HepG2 (cell line): ENCODE data around the gene SMARCAD1. TPM values are rescaled to one million over a fixed set of nuclear protein-coding genes. Genes with fewer than 3 reads are reported as not detected.

Experiments
- ATAC-seq: fragments of 200-7000 bp; cut with Tn5 transposase; 3 replicates; pipeline ENCODE4 v1.9.1; 2020; ENCODE audit warnings: mild to moderate bottlenecking, moderate library complexity
- BruUV-seq: library from RNA; stranded (reverse); fragments of 400-500 nt; replicated peaks from 2 replicates; lab custom pipeline; 2021; lab: Mats Ljungman, UMichigan
- CTCF ChIA-PET: fragments of 300-600 bp; formaldehyde crosslinking; extraction: SDS; loops from one replicate; lab custom pipeline; 2021; ENCODE audit warnings: low total read pairs, inconsistent platforms, low intra/inter-chr PET ratio; lab: Yijun Ruan, JAX
- POLR2A ChIA-PET: fragments of 350-600 bp; sonication (Branson Sonifier 250); formaldehyde crosslinking; loops from one replicate; lab custom pipeline; 2020; ENCODE audit warnings: antibody characterized with exemption, inconsistent platforms; lab: Yijun Ruan, JAX
- DNase-seq: peaks from one replicate; pipeline ENCODE4 v3.0.0-alpha.2; 2015; ENCODE audit warnings: low spot score
- FAIRE-seq: peaks from 3 replicates; lab custom pipeline; 2011; peaks lifted over from hg19 to GRCh38; lab: Jason Lieb, UNC
- H2AFZ ChIP-seq: one replicate; pipeline ENCODE4 v1.6.1; 2011; ENCODE audit warnings: low read length, inconsistent platforms
- H3K27ac ChIP-seq: fragments of 300-600 bp; 3 replicates; pipeline ENCODE4 v1.8.0; 2011; ENCODE audit warnings: mixed run types, mild to moderate bottlenecking, mixed read lengths, low read length, inconsistent platforms; ENCODE audit not compliant: insufficient read depth; ENCODE audit errors: extremely low read length
- H3K27me3 ChIP-seq, 2 experiments: fragments of 200-600 bp in 1 of 2; 2 replicates in 1 of 2; 3 replicates in 1 of 2; pipeline versions ENCODE4 v1.6.0 to v1.8.0; 2011; ENCODE audit warnings: low read length in 2 of 2, mild to moderate bottlenecking in 2 of 2, moderate library complexity in 2 of 2, inconsistent platforms in 1 of 2; ENCODE audit not compliant: insufficient read depth in 2 of 2, control insufficient read depth in 1 of 2
- H3K36me3 ChIP-seq, 2 experiments: fragments of 200-600 bp in 1 of 2; replicated peaks in 1 of 2; 2 replicates in 1 of 2; 3 replicates in 1 of 2; pipeline versions ENCODE4 v1.5.1 to v1.8.0; 2011; ENCODE audit warnings: low read length in 2 of 2, inconsistent platforms in 1 of 2; ENCODE audit not compliant: insufficient read depth in 2 of 2, control insufficient read depth in 1 of 2
- H3K4me1 ChIP-seq: 2 replicates; pipeline ENCODE4 v1.5.1; 2012; ENCODE audit warnings: low read length, inconsistent platforms; ENCODE audit not compliant: insufficient read depth
- H3K4me2 ChIP-seq: 2 replicates; pipeline ENCODE4 v1.6.0; 2011; ENCODE audit warnings: low read depth, low read length, inconsistent platforms
- H3K4me3 ChIP-seq, 3 experiments: fragments of 200-600 bp in 1 of 3; sonication (generic), shearing (Covaris generic) in 1 of 3; replicated peaks in 1 of 3; 2 replicates each; pipeline ENCODE4 v1.5.1; 2011 to 2016; ENCODE audit warnings: low read length in 3 of 3, inconsistent platforms in 2 of 3, low read depth in 2 of 3, mild to moderate bottlenecking in 2 of 3, control low read depth in 1 of 3, mixed read lengths in 1 of 3; ENCODE audit not compliant: insufficient read depth in 1 of 3
- H3K79me2 ChIP-seq: one replicate; pipeline ENCODE4 v1.6.1; 2011; ENCODE audit warnings: low read length, inconsistent platforms; ENCODE audit not compliant: insufficient read depth
- H3K9ac ChIP-seq: 2 replicates; pipeline ENCODE4 v1.6.0; 2011; ENCODE audit warnings: mild to moderate bottlenecking, low read depth, low read length, inconsistent platforms; ENCODE audit not compliant: insufficient read depth
- H3K9me3 ChIP-seq: 2 replicates; pipeline ENCODE4 v1.5.1; 2012; ENCODE audit warnings: mild to moderate bottlenecking, low read length
- H4K20me1 ChIP-seq: 2 replicates; pipeline ENCODE4 v1.6.0; 2011; ENCODE audit warnings: inconsistent platforms, mild to moderate bottlenecking, low read length, moderate library complexity; ENCODE audit not compliant: insufficient read depth
- CENPT ChIP-seq: sonication (generic); formaldehyde crosslinking; IDR thresholded peaks from 2 replicates; pipeline ENCODE4 v1.8.0; 2022; ENCODE audit warnings: low read depth, mild to moderate bottlenecking, moderate library complexity, missing genetic modification reagents
- MAFF ChIP-seq: IDR thresholded peaks from 2 replicates; pipeline ENCODE4 v1.6.1; 2011; ENCODE audit warnings: low read depth, low read length, improper control_type of control experiment
- MAFK ChIP-seq, 2 experiments: IDR thresholded peaks in 1 of 2; conservative IDR thresholded peaks in 1 of 2; 2 replicates each; pipeline ENCODE4 v1.6.1; 2011; ENCODE audit warnings: improper control_type of control experiment in 2 of 2, low read length in 2 of 2
- NONO ChIP-seq, 2 experiments: fragments of 450-650 bp in 1 of 2; sonication (generic) in 1 of 2; formaldehyde crosslinking in 1 of 2; IDR thresholded peaks in 1 of 2; conservative IDR thresholded peaks in 1 of 2; 2 replicates each; pipeline versions ENCODE4 v1.6.1 to v1.8.0; 2017 to 2022; ENCODE audit warnings: mild to moderate bottlenecking in 1 of 2, missing genetic modification reagents in 1 of 2, moderate library complexity in 1 of 2
- RAD21 ChIP-seq: fragments of 450-650 bp; formaldehyde crosslinking; IDR thresholded peaks from 2 replicates; pipeline ENCODE4 v1.5.0; 2020; ENCODE audit warnings: mild to moderate bottlenecking
- SIN3A ChIP-seq: IDR thresholded peaks from 2 replicates; pipeline ENCODE4 v1.6.1; 2011; ENCODE audit warnings: low read depth, mild to moderate bottlenecking, control low read depth, low read length, borderline replicate concordance
- SIN3B ChIP-seq: fragments of 150-350 bp; IDR thresholded peaks from 2 replicates; pipeline ENCODE4 v1.6.1; 2014; ENCODE audit warnings: low read length
- ZMYM4 ChIP-seq: sonication (generic); formaldehyde crosslinking; IDR thresholded peaks from 2 replicates; pipeline ENCODE4 v1.8.1; 2023; ENCODE audit warnings: mild to moderate bottlenecking, missing genetic modification reagents
- ZNF121 ChIP-seq: sonication (generic); formaldehyde crosslinking; IDR thresholded peaks from 2 replicates; pipeline ENCODE4 v1.5.0; 2020; ENCODE audit warnings: mild to moderate bottlenecking, missing genetic modification reagents
- ZNF124 ChIP-seq: sonication (generic); formaldehyde crosslinking; IDR thresholded peaks from 2 replicates; pipeline ENCODE4 v1.4.0; 2020; ENCODE audit warnings: missing genetic modification reagents
- ZNF501 ChIP-seq: sonication (generic); formaldehyde crosslinking; IDR thresholded peaks from 2 replicates; pipeline ENCODE4 v1.5.1; 2020; ENCODE audit warnings: mild to moderate bottlenecking, moderate library complexity, missing genetic modification reagents
- ZNF629 ChIP-seq: sonication (generic); formaldehyde crosslinking; conservative IDR thresholded peaks from 2 replicates; pipeline ENCODE4 v1.5.0; 2020; ENCODE audit warnings: missing genetic modification reagents
- ZNF720 ChIP-seq: sonication (generic); formaldehyde crosslinking; IDR thresholded peaks from 2 replicates; pipeline ENCODE4 v1.4.0; 2020; ENCODE audit warnings: missing genetic modification reagents
- WGBS: methylation state at CpG from one replicate; pipeline ENCODE4 v1.1.6; 2017; ENCODE audit warnings: low lambda C conversion rate; 5-methylcytosine and 5-hydroxymethylcytosine counted together
- in situ Hi-C: cut with HindIII; loops from 2 replicates; pipeline ENCODE4 v1.10.0; 2017; ENCODE audit warnings: low pct_unique_long_range_greater_than_20kb; ENCODE audit not compliant: extremely low pct_ligation_motif_present
- intact Hi-C: fragments of 100-400 bp; cut with micrococcal nuclease; formaldehyde crosslinking; loops from one replicate; pipeline ENCODE4 v1.10.0; 2022; ENCODE audit not compliant: unreplicated experiment
- polyA plus RNA-seq, 8 experiments: library from polyadenylated mRNA; depleted of rRNA in 3 of 8; stranded (reverse) in 7 of 8; unstranded in 1 of 8; fragments of >200 nt; fragmentation: Illumina TruSeq in 4 of 8; extraction: Trizol in 4 of 8; gene quantifications; 2 replicates each; pipeline versions ENCODE4 v1.2.1 to v1.2.3, GENCODE V29; 2011 to 2016; ENCODE audit warnings: low read depth in 4 of 8, missing spikeins in 1 of 8, mixed read lengths in 1 of 8; ENCODE audit not compliant: insufficient read depth in 1 of 8
- total RNA-seq, 5 experiments: library from RNA; depleted of rRNA; stranded (reverse); fragments of >200 nt; fragmentation: Illumina TruSeq; extraction: Trizol; gene quantifications; 2 replicates each; pipeline ENCODE4 v1.2.3, GENCODE V29; 2016; ENCODE audit warnings: low read depth in 1 of 5
- TF ChIP-seq, protein P1 (sequence below): sonication (generic); formaldehyde crosslinking; IDR thresholded peaks from 2 replicates; pipeline ENCODE4 v1.8.1; 2022; ENCODE audit warnings: mild to moderate bottlenecking, missing genetic modification reagents
- TF ChIP-seq, protein P2 (sequence below): sonication (generic); formaldehyde crosslinking; IDR thresholded peaks from 2 replicates; pipeline ENCODE4 v1.4.0; 2020; ENCODE audit warnings: missing genetic modification reagents

The SMARCAD1 gene
- total and polyA plus RNA-seq, 2 of the 13 experiments (the other 11 are each of a cell fraction or from before 2014, with no cell fraction given), result 18.2 to 35.9 TPM

DNA sequence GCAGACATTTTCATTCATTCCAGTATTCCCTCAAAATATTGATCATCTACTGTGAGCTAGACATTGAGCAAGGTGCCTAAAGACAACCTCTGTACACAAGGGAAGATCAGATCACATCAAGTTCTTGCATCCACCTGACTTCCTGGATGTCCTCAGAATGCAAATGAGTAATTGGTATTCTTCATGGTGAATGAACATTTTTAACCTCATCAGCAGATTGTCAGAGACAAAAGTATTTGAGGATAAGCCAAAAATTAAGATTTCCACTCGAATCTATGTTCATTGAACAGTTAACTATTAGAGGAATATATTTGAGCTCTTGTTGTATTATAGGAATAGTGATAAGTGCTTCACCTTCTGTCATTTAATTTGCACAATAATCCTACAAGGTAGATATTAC lies 1.3 kb downstream of the SMARCAD1 start:
- no TSS peak for BruUV-seq
- Histone ChIP-seq H3K36me3 (peaks cover 5 to 30% of the 10 kb centered on the region in 2 experiments; a peak in 4 of 5 replicates), H3K4me3 (peak overlapping the region; percentile 77 to 81 (median 79); a peak in 5 of 6 replicates), H3K27ac (no peak overlapping the region), H3K9ac (peak overlapping the region; percentile 91), H2AFZ (no peak overlapping the region), H3K4me2 (peak overlapping the region; percentile 89), H3K27me3 (no peaks in the 10 kb centered on the region; a peak in 1 of 5 replicates), H3K4me1 (peaks cover 38% of the 10 kb centered on the region), H3K9me3 (no peaks in the 10 kb centered on the region), H4K20me1 (no peaks in the 10 kb centered on the region), H3K79me2 (peaks cover 43% of the 10 kb centered on the region)
- TF ChIP-seq RAD21, result no peak
- TF ChIP-seq ZNF629 (CRISPR knock-in tag), result no peak
- TF ChIP-seq NONO (IDR thresholded peaks at IDR 0.05), result no peak
- TF ChIP-seq NONO (CRISPR knock-in tag; conservative IDR thresholded peaks at IDR 0.05), result no peak
- TF ChIP-seq CENPT (CRISPR knock-in tag), result no peak
- no peak for TF ChIP-seq ZNF720 (CRISPR knock-in tag)
- TF ChIP-seq SIN3B, result no peak
- peak; percentile 30; the same call in 1 of the 2 replicates for TF ChIP-seq MAFF
- TF ChIP-seq ZNF121, result no peak
- peak; percentile 56 to 60; a peak in 3 of 4 replicates for TF ChIP-seq MAFK (conservative IDR thresholded peaks at IDR 0.05 in 1 of 2, IDR thresholded peaks at IDR 0.05 in 1 of 2; ENCODE audit: low read length in 2 of 2)
- no peak for TF ChIP-seq ZNF501 (CRISPR knock-in tag)
- TF ChIP-seq, protein P1, sequence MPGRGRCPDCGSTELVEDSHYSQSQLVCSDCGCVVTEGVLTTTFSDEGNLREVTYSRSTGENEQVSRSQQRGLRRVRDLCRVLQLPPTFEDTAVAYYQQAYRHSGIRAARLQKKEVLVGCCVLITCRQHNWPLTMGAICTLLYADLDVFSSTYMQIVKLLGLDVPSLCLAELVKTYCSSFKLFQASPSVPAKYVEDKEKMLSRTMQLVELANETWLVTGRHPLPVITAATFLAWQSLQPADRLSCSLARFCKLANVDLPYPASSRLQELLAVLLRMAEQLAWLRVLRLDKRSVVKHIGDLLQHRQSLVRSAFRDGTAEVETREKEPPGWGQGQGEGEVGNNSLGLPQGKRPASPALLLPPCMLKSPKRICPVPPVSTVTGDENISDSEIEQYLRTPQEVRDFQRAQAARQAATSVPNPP, result no peak
- TF ChIP-seq, protein P2, sequence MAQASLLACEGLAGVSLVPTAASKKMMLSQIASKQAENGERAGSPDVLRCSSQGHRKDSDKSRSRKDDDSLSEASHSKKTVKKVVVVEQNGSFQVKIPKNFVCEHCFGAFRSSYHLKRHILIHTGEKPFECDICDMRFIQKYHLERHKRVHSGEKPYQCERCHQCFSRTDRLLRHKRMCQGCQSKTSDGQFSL (CRISPR knock-in tag), result no peak
- TF ChIP-seq SIN3A, result no peak
- TF ChIP-seq ZMYM4, result no peak
- TF ChIP-seq ZNF124 (CRISPR knock-in tag), result no peak
- ChIA-PET POLR2A (no interaction called here), CTCF (no interaction called here)
- ATAC-seq, result no peak
- 88% methylated on average over 1 of the region's 1 CpG for WGBS
- in situ Hi-C loops (no loop called here), intact Hi-C loops (loop anchor here (5.0 kb wide), 1 partner anchor 88 kb away; no protein-coding TSS in a partner anchor)
- no peak for DNase-seq
- no peak for FAIRE-seq
